H1 (cell line): ENCODE results near the gene TTC13. TPM values are rescaled to one million over a fixed set of nuclear protein-coding genes. Genes with fewer than 3 reads are reported as not detected.

Source experiments
- CTCF ChIA-PET: fragments of 300-600 bp; sonication (Branson Sonifier 250); formaldehyde crosslinking; loops from one replicate; lab custom pipeline; 2021; ENCODE audit not compliant: partially characterized antibody; lab: Charles Lee
- POLR2A ChIA-PET: fragments of 300-600 bp; sonication (Branson Sonifier 250); formaldehyde crosslinking; loops from one replicate; lab custom pipeline; 2021; ENCODE audit warnings: inconsistent platforms; ENCODE audit not compliant: partially characterized antibody; lab: Charles Lee
- DNase-seq, 2 experiments: peaks; one replicate each; pipeline versions ENCODE4 v3.0.0 to v3.0.0-alpha.2; 2010 to 2022; ENCODE audit warnings: low spot score in 2 of 2, low read depth in 1 of 2, mixed read lengths in 1 of 2
- FAIRE-seq: peaks from 2 replicates; lab custom pipeline; 2011; peaks lifted over from hg19 to GRCh38; lab: Jason Lieb, UNC
- H2AFZ ChIP-seq: 2 replicates; pipeline ENCODE4 v1.8.1; 2012; ENCODE audit warnings: low read length, inconsistent platforms
- H2AK5ac ChIP-seq: 2 replicates; pipeline ENCODE4 v1.6.1; 2013; ENCODE audit warnings: low read depth, low read length
- H2BK120ac ChIP-seq: replicated peaks from 2 replicates; pipeline ENCODE3; 2013; ENCODE audit warnings: low read depth, low read length, inconsistent platforms
- H2BK12ac ChIP-seq: 2 replicates; pipeline ENCODE4 v1.6.1; 2013; ENCODE audit warnings: low read depth, low read length
- H2BK15ac ChIP-seq: 2 replicates; pipeline ENCODE4 v1.6.1; 2013; ENCODE audit warnings: low read length
- H2BK20ac ChIP-seq: 2 replicates; pipeline ENCODE4 v1.6.1; 2013; ENCODE audit warnings: low read length
- H2BK5ac ChIP-seq: 2 replicates; pipeline ENCODE4 v1.6.1; 2013; ENCODE audit warnings: low read depth, low read length
- H3K14ac ChIP-seq: 2 replicates; pipeline ENCODE4 v1.6.1; 2013; ENCODE audit warnings: inconsistent platforms; ENCODE audit not compliant: insufficient read length
- H3K18ac ChIP-seq: 2 replicates; pipeline ENCODE4 v1.6.1; 2013; ENCODE audit warnings: low read length; ENCODE audit errors: extremely low read depth
- H3K23ac ChIP-seq: 2 replicates; pipeline ENCODE4 v1.6.1; 2013; ENCODE audit warnings: inconsistent platforms; ENCODE audit not compliant: insufficient read length
- H3K23me2 ChIP-seq: 2 replicates; pipeline ENCODE4 v1.6.1; 2013; ENCODE audit warnings: low read depth, low read length
- H3K27ac ChIP-seq: 2 replicates; pipeline ENCODE4 v1.6.1; 2011; ENCODE audit warnings: low read depth, low read length, inconsistent platforms
- H3K27me3 ChIP-seq, 4 experiments: replicated peaks in 1 of 4; 1 replicate in 1 of 4; 2 replicates in 3 of 4; pipeline versions ENCODE4 v1.6.1 to v1.8.1; 2011 to 2013; ENCODE audit warnings: low read length in 3 of 4, mild to moderate bottlenecking in 3 of 4, inconsistent platforms in 2 of 4, mixed read lengths in 2 of 4, moderate library complexity in 1 of 4; ENCODE audit not compliant: control insufficient read depth in 3 of 4, insufficient read depth in 3 of 4; ENCODE audit errors: extremely low read depth in 1 of 4
- H3K36me3 ChIP-seq, 4 experiments: 2 replicates each; pipeline versions ENCODE4 v1.6.1 to v1.8.1; 2011 to 2013; ENCODE audit warnings: mild to moderate bottlenecking in 4 of 4, low read length in 3 of 4, moderate library complexity in 2 of 4, control low read depth in 1 of 4, inconsistent platforms in 1 of 4; ENCODE audit not compliant: insufficient read depth in 4 of 4, control insufficient read depth in 2 of 4
- H3K4ac ChIP-seq: replicated peaks from 2 replicates; pipeline ENCODE3; 2013; ENCODE audit warnings: low read length, low read depth, mixed read lengths, inconsistent platforms; ENCODE audit not compliant: insufficient read length
- H3K4me1 ChIP-seq, 4 experiments: replicated peaks in 1 of 4; 1 replicate in 1 of 4; 2 replicates in 3 of 4; pipeline versions ENCODE4 v1.6.1 to v1.8.1; 2011 to 2013; ENCODE audit warnings: low read length in 3 of 4, inconsistent platforms in 2 of 4, mixed read lengths in 1 of 4; ENCODE audit not compliant: insufficient read depth in 4 of 4, control insufficient read depth in 3 of 4
- H3K4me2 ChIP-seq, 2 experiments: 2 replicates each; pipeline versions ENCODE4 v1.6.1 to v1.8.1; 2011 to 2013; ENCODE audit warnings: low read depth in 2 of 2, low read length in 2 of 2, control low read depth in 1 of 2, inconsistent platforms in 1 of 2, mild to moderate bottlenecking in 1 of 2; ENCODE audit not compliant: insufficient read depth in 1 of 2
- H3K4me3 ChIP-seq, 4 experiments: fragments of 200-600, 300-600 bp in 1 of 4; sonication (generic), shearing (Covaris generic), sonication (Bioruptor Twin) in 1 of 4; 2 replicates each; pipeline versions ENCODE4 v1.5.1 to v1.8.1; 2011 to 2016; ENCODE audit warnings: low read length in 4 of 4, low read depth in 3 of 4, control low read depth in 2 of 4, inconsistent platforms in 2 of 4, mild to moderate bottlenecking in 2 of 4, mixed read lengths in 1 of 4, moderate library complexity in 1 of 4; ENCODE audit not compliant: insufficient read depth in 2 of 4; ENCODE audit errors: extremely low read depth in 1 of 4
- H3K56ac ChIP-seq: replicated peaks from 2 replicates; pipeline ENCODE3; 2013; ENCODE audit warnings: low read depth, mild to moderate bottlenecking, mixed read lengths, low read length, inconsistent platforms; ENCODE audit not compliant: insufficient read length
- H3K79me1 ChIP-seq: 2 replicates; pipeline ENCODE4 v1.6.1; 2013; ENCODE audit warnings: low read depth, low read length, control low read depth
- H3K79me2 ChIP-seq, 2 experiments: 2 replicates each; pipeline versions ENCODE4 v1.6.1 to v1.8.1; 2012 to 2013; ENCODE audit warnings: low read length in 2 of 2, mild to moderate bottlenecking in 2 of 2, inconsistent platforms in 1 of 2; ENCODE audit not compliant: insufficient read depth in 2 of 2, control insufficient read depth in 1 of 2
- H3K9ac ChIP-seq, 4 experiments: replicated peaks in 1 of 4; 1 replicate in 1 of 4; 2 replicates in 3 of 4; pipeline versions ENCODE4 v1.6.1 to v1.8.1; 2011 to 2013; ENCODE audit warnings: low read depth in 3 of 4, low read length in 3 of 4, control low read depth in 2 of 4, mild to moderate bottlenecking in 2 of 4, moderate library complexity in 2 of 4, inconsistent platforms in 1 of 4; ENCODE audit errors: extremely low read depth in 1 of 4
- H3K9me3 ChIP-seq, 2 experiments: 2 replicates each; pipeline versions ENCODE4 v1.6.1 to v1.8.1; 2012 to 2013; ENCODE audit warnings: mild to moderate bottlenecking in 2 of 2, moderate library complexity in 2 of 2, control low read depth in 1 of 2, inconsistent platforms in 1 of 2, low read depth in 1 of 2, low read length in 1 of 2, mixed read lengths in 1 of 2; ENCODE audit not compliant: insufficient read depth in 2 of 2
- H4K20me1 ChIP-seq, 2 experiments: replicated peaks in 1 of 2; 2 replicates each; pipeline versions ENCODE3 to v1.8.1; 2011 to 2013; ENCODE audit warnings: inconsistent platforms in 2 of 2, low read length in 2 of 2, mild to moderate bottlenecking in 1 of 2; ENCODE audit not compliant: insufficient read depth in 2 of 2, control insufficient read depth in 1 of 2
- H4K5ac ChIP-seq: 2 replicates; pipeline ENCODE4 v1.6.1; 2013; ENCODE audit warnings: low read length, low read depth, mixed read lengths, inconsistent platforms; ENCODE audit not compliant: insufficient read length
- H4K8ac ChIP-seq: 2 replicates; pipeline ENCODE4 v1.8.0; 2013; ENCODE audit warnings: mild to moderate bottlenecking, moderate library complexity, low read length, inconsistent platforms; ENCODE audit not compliant: insufficient read depth; ENCODE audit errors: extremely low read depth
- H4K91ac ChIP-seq: replicated peaks from 2 replicates; pipeline ENCODE3; 2013; ENCODE audit warnings: low read length, mixed read lengths, inconsistent platforms; ENCODE audit not compliant: insufficient read length
- KDM5A ChIP-seq: fragments of 200-600 bp; IDR thresholded peaks from 2 replicates; pipeline ENCODE4 v1.7.1; 2012; ENCODE audit warnings: mild to moderate bottlenecking, low read length, inconsistent platforms, mixed read lengths
- RAD21 ChIP-seq, 2 experiments: IDR thresholded peaks in 1 of 2; conservative IDR thresholded peaks in 1 of 2; 2 replicates each; pipeline ENCODE4 v1.6.1; 2011; ENCODE audit warnings: low read depth in 2 of 2, low read length in 2 of 2, improper control_type of control experiment in 1 of 2, inconsistent platforms in 1 of 2, mild to moderate bottlenecking in 1 of 2, moderate library complexity in 1 of 2
- WGBS, 2 experiments: shearing (Covaris generic) in 1 of 2; methylation state at CpG; one replicate each; pipeline versions ENCODE4 v1.1.6 to v1.1.7; 2013 to 2015; ENCODE audit warnings: low lambda C conversion rate in 2 of 2, mixed read lengths in 2 of 2, inconsistent platforms in 1 of 2, low coverage in 1 of 2, missing lambda C conversion rate in 1 of 2; ENCODE audit not compliant: insufficient replicate concordance in 2 of 2, insufficient coverage in 1 of 2, insufficient read length in 1 of 2; ENCODE audit errors: extremely low coverage in 1 of 2, missing lambda C conversion rate in 1 of 2; 5-methylcytosine and 5-hydroxymethylcytosine counted together
- polyA plus RNA-seq, 7 experiments: library from polyadenylated mRNA; depleted of rRNA in 3 of 7; stranded (reverse) in 5 of 7; unstranded in 2 of 7; fragments of >200 nt in 5 of 7; fragments of 200-250 nt in 2 of 7; gene quantifications; 1 replicate in 5 of 7; 2 replicates in 1 of 7; 4 replicates in 1 of 7; pipeline versions ENCODE4 v1.2.1 to v1.2.3, GENCODE V29; 2011 to 2013; ENCODE audit warnings: missing spikeins in 2 of 7, mixed read lengths in 2 of 7
- total RNA-seq: library from RNA; stranded (reverse); fragmentation: NEBNext Ultra II Directional; extraction: Animal tissue kit (Norgen Biotek cat#: 25700); gene quantifications from 2 replicates; pipeline ENCODE4 v1.2.1, GENCODE V29; 2021

Gene TTC13
- total and polyA plus RNA-seq, 2 of the 8 experiments (the other 6 are each of a cell fraction or from before 2014, with no cell fraction given): 3.1 to 7.1 TPM

GRCh38 chr1:230902349-230902923 lies 76.2 kb downstream of the TTC13 start:
- H4K20me1 ChIP-seq: no peaks in the 10 kb centered on the region
- no peak for FAIRE-seq
- POLR2A ChIA-PET: interaction anchor here (0.6 to 1.5 kb wide), 2 partner anchors 33 to 259 kb away, joined by 3 to 4 read pairs; no protein-coding TSS in a partner anchor

More at GRCh38 chr1:230902349-230902923, 76.2 kb downstream of the TTC13 start:
- Histone ChIP-seq H3K9me3 (no peaks in the 10 kb centered on the region), H2AK5ac (no peak overlapping the region), H3K9ac (no peak overlapping the region), H3K23ac (no peak overlapping the region), H3K18ac (no peak overlapping the region), H2BK120ac (no peak overlapping the region), H3K27me3 (no peaks in the 10 kb centered on the region; a peak in 1 of 7 replicates), H4K5ac (no peak overlapping the region), H4K91ac (no peak overlapping the region), H2BK20ac (no peak overlapping the region), H3K56ac (no peak overlapping the region), H3K79me2 (no peaks in the 10 kb centered on the region), H3K4ac (no peak overlapping the region), H3K4me2 (no peak overlapping the region), H2BK12ac (no peak overlapping the region), H3K79me1 (no peaks in the 10 kb centered on the region), H3K36me3 (no peaks in the 10 kb centered on the region; a peak in 1 of 8 replicates)
- TF ChIP-seq KDM5A (no peak), RAD21 (IDR thresholded peaks at IDR 0.05 in 1 of 2, conservative IDR thresholded peaks at IDR 0.05 in 1 of 2; ENCODE audit: low read depth in 2 of 2, low read length in 2 of 2) (peak in 1 of 2 experiments; percentile 10; a peak in 1 of 4 replicates)
- TF ChIP-seq, all 59 proteins: peak for 1
- Histone ChIP-seq H2BK15ac (no peak overlapping the region), H3K4me1 (no peaks in the 10 kb centered on the region), H3K23me2 (no peaks in the 10 kb centered on the region; the same call in 1 of the 2 replicates), H3K14ac (no peak overlapping the region), H3K27ac (no peak overlapping the region), H4K8ac (no peak overlapping the region), H2AFZ (no peak overlapping the region), H2BK5ac (no peak overlapping the region), H3K4me3 (no peak overlapping the region)
- CTCF ChIA-PET: interaction anchor here (1.3 to 1.9 kb wide), 3 partner anchors 10 to 105 kb away, joined by 4 read pairs; no protein-coding TSS in a partner anchor
- DNase-seq: no peak
- WGBS, 2 experiments: 89% methylated on average over 19 of the region's 22 CpGs; no CpG with 5 or more reads in 1 of the 2 experiments
